A673 (cell line): ENCODE measurements around the gene COLEC12. TPM values are rescaled to one million over a fixed set of nuclear protein-coding genes. Genes with fewer than 3 reads are reported as not detected.

Source experiments
- BruUV-seq: library from RNA; stranded (reverse); fragments of 400-500 nt; replicated peaks from 2 replicates; lab custom pipeline; 2021; lab: Mats Ljungman, UMichigan
- CTCF ChIA-PET: fragments of 300-600 bp; sonication (Branson Sonifier 250); formaldehyde crosslinking; loops from one replicate; lab custom pipeline; 2022; ENCODE audit warnings: antibody characterized with exemption; lab: Charles Lee
- POLR2A ChIA-PET: fragments of 300-600 bp; sonication (Branson Sonifier 250); formaldehyde crosslinking; loops from one replicate; lab custom pipeline; 2022; ENCODE audit warnings: antibody characterized with exemption; ENCODE audit not compliant: low non-redundant PET; lab: Charles Lee
- DNase-seq: peaks from one replicate; pipeline ENCODE4 v3.0.0-alpha.2; 2015; ENCODE audit warnings: low spot score
- H3K27ac ChIP-seq: fragments of 200-600 bp; sonication (generic); 2 replicates; pipeline ENCODE4 v1.5.1; 2016; ENCODE audit warnings: mixed run types, low read depth, mild to moderate bottlenecking, mixed read lengths, antibody characterized with exemption, low read length; ENCODE audit not compliant: poor library complexity, severe bottlenecking
- H3K27me3 ChIP-seq: fragments of 200-600 bp; sonication (generic); replicated peaks from 2 replicates; pipeline ENCODE4 v1.6.1; 2017; ENCODE audit warnings: mixed run types, low read depth, mild to moderate bottlenecking, mixed read lengths, antibody characterized with exemption, low read length; ENCODE audit not compliant: insufficient read depth, poor library complexity
- H3K36me3 ChIP-seq: fragments of 200-600 bp; sonication (generic); 2 replicates; pipeline ENCODE4 v1.6.1; 2016; ENCODE audit warnings: mixed run types, mild to moderate bottlenecking, mixed read lengths, antibody characterized with exemption, low read length; ENCODE audit not compliant: insufficient read depth, poor library complexity, severe bottlenecking
- H3K4me1 ChIP-seq: fragments of 200-600 bp; sonication (generic); 2 replicates; pipeline ENCODE4 v1.6.1; 2017; ENCODE audit warnings: mixed run types, mild to moderate bottlenecking, mixed read lengths, antibody characterized with exemption, low read length; ENCODE audit not compliant: insufficient read depth, poor library complexity, severe bottlenecking
- H3K4me3 ChIP-seq: fragments of 200-600 bp; sonication (generic); 2 replicates; pipeline ENCODE4 v1.5.1; 2016; ENCODE audit warnings: low read depth, mixed run types, mild to moderate bottlenecking, mixed read lengths, low read length; ENCODE audit not compliant: poor library complexity, severe bottlenecking
- H3K9me3 ChIP-seq: fragments of 200-600 bp; sonication (generic); 2 replicates; pipeline ENCODE4 v1.6.1; 2016; ENCODE audit warnings: mixed run types, low read depth, mild to moderate bottlenecking, mixed read lengths, antibody characterized with exemption, low read length; ENCODE audit not compliant: poor library complexity, severe bottlenecking
- EZH2 ChIP-seq: fragments of 200-600 bp; sonication (generic); IDR thresholded peaks from 2 replicates; pipeline ENCODE4 v1.6.1; 2017; ENCODE audit warnings: borderline replicate concordance, low read depth, mild to moderate bottlenecking, mixed read lengths, antibody characterized with exemption, low read length; ENCODE audit not compliant: poor library complexity, severe bottlenecking
- intact Hi-C: fragments of 100-400 bp; cut with micrococcal nuclease; formaldehyde crosslinking; loops from one replicate; pipeline ENCODE4 v1.10.0; 2022; ENCODE audit not compliant: unreplicated experiment
- total RNA-seq: library from RNA; stranded (reverse); gene quantifications from 2 replicates; pipeline ENCODE4 v1.2.3, GENCODE V29; 2021
- TF ChIP-seq, protein P1 (sequence below): fragments of 300-800, 200-600 bp; sonication (generic); conservative IDR thresholded peaks from 2 replicates; pipeline ENCODE4 v1.5.1; 2017; ENCODE audit warnings: low read depth, mild to moderate bottlenecking, antibody characterized with exemption, low read length, moderate library complexity, mixed read lengths

Gene COLEC12
- total RNA-seq, 1 experiment from 2014 or later, result 0.86 TPM

DNA sequence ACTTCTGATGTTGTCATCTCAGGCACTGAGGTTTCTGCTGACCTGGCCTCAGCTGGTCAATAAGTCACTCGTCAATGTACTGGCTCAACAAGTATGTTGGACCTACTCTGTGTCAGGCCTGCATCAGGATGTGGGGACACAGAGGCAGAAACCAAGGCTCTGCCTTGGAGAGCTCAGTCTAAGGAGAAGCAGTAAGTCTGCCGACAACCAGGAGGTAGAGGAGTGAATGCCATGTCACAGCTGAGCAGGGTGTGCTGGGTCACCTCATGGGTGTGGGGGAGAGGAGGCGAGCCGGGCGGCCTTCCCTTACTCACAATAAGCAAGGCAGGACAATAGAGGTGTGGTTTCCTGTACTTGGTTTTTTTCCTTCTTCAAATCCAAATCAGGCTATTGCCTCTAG lies 75.8 kb downstream of the COLEC12 start:
- POLR2A ChIA-PET, result no interaction called here
- Histone ChIP-seq H3K9me3 (no peaks in the 10 kb centered on the region), H3K4me3 (no peak overlapping the region), H3K27ac (no peak overlapping the region), H3K27me3 (no peaks in the 10 kb centered on the region), H3K36me3 (no peaks in the 10 kb centered on the region), H3K4me1 (no peaks in the 10 kb centered on the region)
- BruUV-seq, result no TSS peak
- CTCF ChIA-PET, result no interaction called here
- no peak for DNase-seq
- TF ChIP-seq EZH2, result no peak
- TF ChIP-seq, protein P1, sequence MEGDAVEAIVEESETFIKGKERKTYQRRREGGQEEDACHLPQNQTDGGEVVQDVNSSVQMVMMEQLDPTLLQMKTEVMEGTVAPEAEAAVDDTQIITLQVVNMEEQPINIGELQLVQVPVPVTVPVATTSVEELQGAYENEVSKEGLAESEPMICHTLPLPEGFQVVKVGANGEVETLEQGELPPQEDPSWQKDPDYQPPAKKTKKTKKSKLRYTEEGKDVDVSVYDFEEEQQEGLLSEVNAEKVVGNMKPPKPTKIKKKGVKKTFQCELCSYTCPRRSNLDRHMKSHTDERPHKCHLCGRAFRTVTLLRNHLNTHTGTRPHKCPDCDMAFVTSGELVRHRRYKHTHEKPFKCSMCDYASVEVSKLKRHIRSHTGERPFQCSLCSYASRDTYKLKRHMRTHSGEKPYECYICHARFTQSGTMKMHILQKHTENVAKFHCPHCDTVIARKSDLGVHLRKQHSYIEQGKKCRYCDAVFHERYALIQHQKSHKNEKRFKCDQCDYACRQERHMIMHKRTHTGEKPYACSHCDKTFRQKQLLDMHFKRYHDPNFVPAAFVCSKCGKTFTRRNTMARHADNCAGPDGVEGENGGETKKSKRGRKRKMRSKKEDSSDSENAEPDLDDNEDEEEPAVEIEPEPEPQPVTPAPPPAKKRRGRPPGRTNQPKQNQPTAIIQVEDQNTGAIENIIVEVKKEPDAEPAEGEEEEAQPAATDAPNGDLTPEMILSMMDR, result no peak
- intact Hi-C loops, result no loop called here

DNA sequence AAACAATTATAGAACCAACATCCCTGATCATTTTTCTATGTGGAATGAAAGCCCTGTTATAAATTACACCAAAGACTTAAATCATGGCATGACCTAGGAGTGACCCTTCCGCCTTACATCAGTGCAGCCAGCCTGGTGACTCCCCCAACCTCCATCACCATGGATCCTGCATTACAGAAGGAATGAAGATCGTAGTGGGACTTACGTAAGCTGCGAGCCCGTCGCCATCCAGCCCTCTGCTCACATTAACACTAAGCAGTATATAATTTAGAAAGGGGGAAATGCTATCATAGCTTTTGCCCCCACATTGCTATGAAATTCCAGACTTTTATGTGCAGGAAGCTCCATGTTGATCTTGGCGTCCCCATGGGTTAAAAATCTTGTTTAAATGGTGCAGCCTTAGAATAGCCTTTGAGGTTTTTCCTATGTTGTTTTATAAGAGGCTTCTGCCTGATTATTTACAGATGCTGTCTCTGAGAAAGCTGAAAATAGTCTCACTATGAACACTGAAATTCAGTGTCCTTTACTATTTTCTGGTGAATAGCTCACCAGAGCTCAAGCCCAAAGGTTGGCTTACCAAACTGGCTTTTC lies 76.3 kb downstream of the COLEC12 start:
- Histone ChIP-seq H3K4me1 (no peaks in the 10 kb centered on the region), H3K36me3 (no peaks in the 10 kb centered on the region), H3K27ac (no peak overlapping the region), H3K9me3 (no peaks in the 10 kb centered on the region), H3K27me3 (no peaks in the 10 kb centered on the region), H3K4me3 (no peak overlapping the region)
- no TSS peak for BruUV-seq
- intact Hi-C loops, result no loop called here
- no peak for TF ChIP-seq EZH2
- TF ChIP-seq, protein P1, result no peak
- ChIA-PET CTCF (no interaction called here), POLR2A (no interaction called here)
- DNase-seq, result no peak

DNA sequence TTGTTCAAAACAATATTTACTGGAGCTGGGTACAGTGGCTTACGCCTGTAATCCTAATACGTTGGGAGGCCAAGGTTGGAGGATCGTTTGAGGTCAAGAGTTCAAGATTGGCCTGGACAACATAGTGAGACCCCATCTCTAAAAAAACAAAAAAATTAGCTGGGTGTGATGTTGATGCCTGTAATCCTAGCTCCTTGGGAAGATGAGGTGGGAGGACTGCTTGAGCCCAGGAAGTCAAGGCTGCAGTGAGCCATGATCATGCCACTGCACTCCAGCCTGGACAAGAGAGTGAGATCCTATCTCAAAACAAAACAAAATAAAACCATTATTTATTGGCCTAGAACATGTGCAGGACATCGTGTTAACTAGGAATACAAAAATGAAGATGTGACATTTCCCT lies 77.5 kb downstream of the COLEC12 start:
- intact Hi-C loops, result no loop called here
- Histone ChIP-seq H3K27me3 (no peaks in the 10 kb centered on the region), H3K36me3 (no peaks in the 10 kb centered on the region), H3K9me3 (no peaks in the 10 kb centered on the region), H3K27ac (no peak overlapping the region), H3K4me1 (no peaks in the 10 kb centered on the region), H3K4me3 (no peak overlapping the region)
- POLR2A ChIA-PET, result no interaction called here
- TF ChIP-seq, protein P1, result no peak
- no peak for TF ChIP-seq EZH2
- BruUV-seq, result no TSS peak
- CTCF ChIA-PET, result no interaction called here
- no peak for DNase-seq
